GM06990 (cell line): ENCODE measurements around the gene NT5C2.

Source experiments
- DNase-seq: peaks from one replicate; pipeline ENCODE4 v3.0.0-alpha.2; 2011; ENCODE audit not compliant: insufficient read length; ENCODE audit errors: extremely low read depth
- H3K27me3 ChIP-seq: replicated peaks from 2 replicates; pipeline ENCODE4 v1.6.0; 2011; ENCODE audit warnings: low read length; ENCODE audit not compliant: control insufficient read depth, insufficient read depth
- H3K36me3 ChIP-seq: 2 replicates; pipeline ENCODE4 v1.5.1; 2011; ENCODE audit warnings: low read length; ENCODE audit not compliant: control insufficient read depth, insufficient read depth
- H3K4me3 ChIP-seq: replicated peaks from 2 replicates; pipeline ENCODE4 v1.5.1; 2011; ENCODE audit warnings: low read depth, mild to moderate bottlenecking, control low read depth, low read length
- CTCF ChIP-seq: IDR thresholded peaks from 2 replicates; pipeline ENCODE4 v1.5.1; 2011; ENCODE audit warnings: low read length, control low read depth, mild to moderate bottlenecking, inconsistent platforms; ENCODE audit not compliant: insufficient read depth, poor library complexity, severe bottlenecking

NT5C2 gene

GRCh38 chr10:103077491-103078308, 115.4 kb downstream of the NT5C2 start:
- DNase-seq = no peak
- H3K36me3 ChIP-seq = peaks cover 4% of the 10 kb centered on the region
- H3K27me3 ChIP-seq = no peaks in the 10 kb centered on the region
- TF ChIP-seq CTCF = no peak
- H3K4me3 ChIP-seq = no peak overlapping the region

GRCh38 chr10:103077020-103077419, 116.1 kb downstream of the NT5C2 start:
- no peak for DNase-seq
- TF ChIP-seq CTCF = no peak
- peaks cover 4% of the 10 kb centered on the region for H3K36me3 ChIP-seq
- H3K27me3 ChIP-seq = no peaks in the 10 kb centered on the region
- no peak overlapping the region for H3K4me3 ChIP-seq

- no peak for TF ChIP-seq CTCF
- Histone ChIP-seq H3K4me3 (no peak overlapping the region), H3K27me3 (no peaks in the 10 kb centered on the region), H3K36me3 (peaks cover 4% of the 10 kb centered on the region)
- no peak for DNase-seq
These were observed 120.2 kb downstream of the NT5C2 start for GRCh38 chr10:103072891-103073290.

GRCh38 chr10:103072276-103072675, 120.8 kb downstream of the NT5C2 start:
- Histone ChIP-seq H3K27me3 (no peaks in the 10 kb centered on the region), H3K4me3 (no peak overlapping the region), H3K36me3 (peaks cover 2% of the 10 kb centered on the region)
- no peak for DNase-seq
- TF ChIP-seq CTCF = no peak

- DNase-seq = peak; percentile 64
- no peaks in the 10 kb centered on the region; the same call in 1 of the 2 replicates for H3K36me3 ChIP-seq
- no peak overlapping the region for H3K4me3 ChIP-seq
- peak; percentile 63 for TF ChIP-seq CTCF
- no peaks in the 10 kb centered on the region for H3K27me3 ChIP-seq
These were observed 123.4 kb downstream of the NT5C2 start for GRCh38 chr10:103069453-103070331.
